ENCODE results near the gene B4GALT1.
"Not testable (repeated sequence)": the region's sequence is repeated elsewhere in the genome, so short reads cannot be mapped to it uniquely, and the experiment has no call there.

B4GALT1 gene

DNA sequence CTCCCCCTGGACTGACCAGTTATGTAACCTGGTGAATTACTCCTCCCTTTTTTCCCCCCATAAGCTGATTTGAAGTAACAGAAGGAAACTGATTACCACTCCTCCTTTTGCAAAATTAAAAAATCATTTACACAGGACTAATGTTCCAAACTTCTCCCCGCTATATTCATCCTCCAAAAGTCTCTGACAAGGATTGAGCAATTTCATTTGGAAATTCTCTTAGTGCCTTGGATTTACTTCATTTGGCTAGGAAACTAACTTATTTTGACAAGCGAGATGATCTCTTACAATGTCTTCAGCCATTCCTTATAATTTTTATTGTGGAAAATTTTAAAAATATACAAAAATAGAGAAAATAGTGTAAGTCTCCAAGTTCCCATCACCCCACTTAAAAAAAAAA is 15.4 kb upstream of the B4GALT1 start:
- no peak for DNase-seq

DNA sequence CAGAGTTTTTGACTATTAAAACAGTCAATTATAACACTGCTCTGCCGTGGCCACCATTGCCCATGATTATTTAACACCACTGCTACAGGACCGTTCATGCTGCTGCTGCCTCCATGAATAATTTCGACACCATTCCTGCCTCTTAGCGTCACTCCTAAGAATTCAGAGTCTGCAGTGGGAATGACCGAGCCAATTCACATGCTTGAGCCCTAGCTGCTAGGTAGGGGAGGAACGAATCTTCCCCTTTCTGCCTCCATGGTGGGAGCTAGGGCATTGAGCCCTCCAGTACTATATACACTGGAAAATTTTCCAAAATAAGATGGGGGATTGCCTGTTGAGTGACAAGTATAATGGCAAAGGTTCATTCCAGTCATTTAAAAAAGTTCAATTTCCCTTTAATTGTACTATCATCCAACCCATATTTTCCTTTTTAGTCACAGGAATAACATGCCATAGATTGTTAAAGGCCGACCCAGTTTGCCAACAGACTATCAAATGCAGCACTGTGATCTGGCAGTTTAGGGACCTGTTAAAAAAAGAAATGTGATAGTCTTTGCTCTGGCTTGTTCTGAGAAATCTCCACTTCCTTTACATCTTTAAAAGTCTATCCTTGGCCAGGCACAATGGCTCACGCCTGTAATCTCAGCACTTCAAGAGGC is 13.5 kb upstream of the B4GALT1 start:
- no peak for DNase-seq

DNA sequence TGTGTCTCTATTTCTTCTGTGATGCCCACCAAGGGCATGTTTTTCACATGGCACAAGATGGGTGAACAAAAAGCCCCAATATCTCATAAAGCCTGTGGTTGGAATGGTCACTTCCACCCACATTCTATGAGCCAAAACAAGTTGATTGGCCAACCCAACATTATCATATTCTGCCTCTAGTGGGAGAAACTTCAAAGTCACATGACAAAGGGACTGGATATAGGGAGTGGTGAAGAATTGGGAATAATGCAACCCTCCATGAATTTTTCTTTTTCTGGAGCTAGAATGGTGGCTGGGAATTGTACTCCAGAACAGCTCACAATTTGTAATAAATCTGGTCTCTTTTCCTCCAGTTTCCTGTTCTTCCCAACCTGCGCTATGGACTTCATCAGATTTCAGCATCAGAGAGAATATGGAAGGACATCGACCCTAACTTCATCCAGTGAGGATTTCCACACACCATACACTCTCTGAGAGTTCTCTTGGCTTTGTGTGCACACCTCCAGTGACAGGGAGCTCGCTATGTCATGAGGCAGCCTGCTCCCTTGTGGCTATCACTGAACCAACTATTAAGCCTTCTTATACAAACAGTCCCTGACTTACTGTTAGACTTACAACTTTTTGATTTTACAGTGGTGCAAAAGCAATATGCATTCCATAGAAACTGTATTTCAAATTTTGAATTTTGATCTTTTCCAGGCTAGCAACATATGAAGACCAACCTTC is 12.0 kb upstream of the B4GALT1 start:
- DNase-seq = no peak

DNA sequence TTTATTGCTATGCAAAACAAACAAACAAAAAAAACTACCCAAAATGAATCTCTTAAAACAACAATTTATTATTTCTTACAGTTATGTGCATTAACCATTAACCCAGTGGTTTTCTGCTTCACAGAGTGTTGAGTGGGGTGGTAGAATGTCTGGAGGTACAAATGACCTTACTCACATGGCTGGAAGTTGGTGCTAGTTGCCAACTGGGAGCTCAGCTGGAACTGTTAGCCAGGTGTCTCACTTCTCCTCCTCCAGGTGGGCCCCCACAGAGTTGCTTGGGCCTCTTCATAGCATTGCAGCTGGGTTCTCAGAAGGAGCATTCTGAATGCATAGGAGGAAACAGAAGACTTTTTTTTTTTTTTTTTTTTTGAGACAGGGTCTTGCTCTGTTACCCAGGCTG is 10.5 kb upstream of the B4GALT1 start:
- DNase-seq = no peak

DNA sequence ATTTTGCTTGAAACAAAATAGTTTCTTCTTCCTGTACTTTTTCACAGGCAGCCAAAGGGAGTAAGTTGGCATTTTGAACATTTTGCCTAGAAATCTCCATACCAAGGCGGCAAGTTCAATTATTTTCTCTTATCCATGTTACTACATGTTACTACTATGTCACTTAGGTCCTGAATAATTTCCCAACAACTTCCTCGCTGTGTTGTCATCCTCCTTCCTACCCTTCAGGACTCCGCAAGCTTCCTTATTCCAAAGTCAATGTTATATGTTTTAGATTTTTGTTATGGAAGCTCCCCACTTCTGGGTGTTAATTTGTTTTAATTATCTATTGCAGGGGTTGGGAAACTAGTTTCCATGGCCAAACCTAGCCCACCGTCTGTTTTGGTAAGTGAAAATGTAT is 9.9 kb upstream of the B4GALT1 start:
- DNase-seq = no peak

DNA sequence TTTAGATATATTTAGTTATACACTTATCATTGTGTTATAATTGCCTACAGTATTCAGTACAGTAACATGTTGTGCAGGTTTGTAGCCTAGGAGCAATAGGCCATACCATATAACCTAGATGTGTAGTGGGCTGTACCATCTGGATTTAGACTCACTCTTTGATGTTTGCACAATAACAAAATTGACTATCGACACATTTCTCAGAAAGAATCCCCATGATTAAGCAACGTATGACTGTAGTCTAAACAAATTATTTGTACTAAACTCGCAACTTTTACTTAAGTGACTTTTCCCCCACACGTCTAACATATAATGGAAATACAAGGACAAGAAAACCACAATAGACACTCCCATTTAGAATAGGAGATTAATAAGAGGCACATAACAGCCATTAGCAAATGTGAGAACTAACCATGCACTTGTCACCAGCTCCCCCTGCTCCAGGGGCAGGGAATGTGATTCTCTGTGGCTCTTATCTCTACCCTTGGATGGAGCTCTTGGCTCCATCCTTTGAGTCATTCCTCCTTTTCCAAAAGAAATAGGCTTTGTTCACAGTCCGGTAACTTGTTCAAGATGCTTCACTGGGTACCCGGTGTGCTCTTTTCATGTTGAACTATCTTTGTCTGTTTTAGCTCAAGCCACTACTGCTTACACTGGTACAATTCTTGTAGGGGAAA is 8.7 kb upstream of the B4GALT1 start:
- DNase-seq = no peak

DNA sequence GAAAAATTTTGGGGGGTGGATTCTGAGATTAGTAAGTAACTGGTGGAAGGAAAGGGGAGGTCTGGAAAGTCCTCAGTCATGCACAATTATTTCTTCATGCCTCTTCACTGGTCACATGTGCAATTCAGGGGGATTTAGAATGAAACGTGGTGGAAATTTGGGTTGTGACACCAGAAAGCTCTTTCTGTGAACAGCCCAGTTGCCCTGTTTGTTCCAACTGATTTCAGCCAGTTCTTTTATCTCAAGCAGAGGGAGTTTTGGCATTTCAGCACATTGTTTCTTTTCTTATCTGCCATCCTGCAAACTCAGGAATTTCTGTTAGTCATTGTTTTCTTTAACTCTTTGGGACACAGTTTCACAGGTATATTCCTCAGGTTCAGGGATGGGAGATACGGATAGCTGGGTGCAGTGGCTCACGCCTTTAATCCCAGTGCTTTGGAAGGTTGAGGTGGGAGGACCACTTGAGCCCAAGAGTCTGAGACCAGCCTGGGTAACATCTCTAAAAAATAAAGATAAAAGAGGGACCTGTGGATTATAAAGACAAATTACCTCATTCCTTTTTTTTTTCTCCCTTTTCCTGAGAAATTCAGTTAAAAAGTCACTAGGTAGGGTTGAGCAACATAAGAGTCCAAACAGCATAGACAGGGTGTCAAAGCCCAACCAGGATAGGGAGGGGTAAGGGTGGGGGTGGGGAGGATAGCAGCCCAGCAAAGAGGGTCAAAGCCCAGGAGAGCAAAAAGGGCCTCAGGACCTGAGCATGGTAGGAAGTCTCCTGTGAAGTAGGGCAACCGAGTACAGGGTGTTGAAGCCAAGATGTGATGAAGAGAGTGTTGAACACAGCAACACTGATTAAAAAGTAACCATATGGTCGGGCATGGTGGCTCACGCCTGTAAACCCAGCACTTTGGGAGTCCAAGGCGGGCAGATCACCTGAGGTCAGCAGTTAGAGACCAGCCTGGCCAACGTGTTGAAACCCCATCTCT is 5.4 kb upstream of the B4GALT1 start:
- no peak for DNase-seq

DNA sequence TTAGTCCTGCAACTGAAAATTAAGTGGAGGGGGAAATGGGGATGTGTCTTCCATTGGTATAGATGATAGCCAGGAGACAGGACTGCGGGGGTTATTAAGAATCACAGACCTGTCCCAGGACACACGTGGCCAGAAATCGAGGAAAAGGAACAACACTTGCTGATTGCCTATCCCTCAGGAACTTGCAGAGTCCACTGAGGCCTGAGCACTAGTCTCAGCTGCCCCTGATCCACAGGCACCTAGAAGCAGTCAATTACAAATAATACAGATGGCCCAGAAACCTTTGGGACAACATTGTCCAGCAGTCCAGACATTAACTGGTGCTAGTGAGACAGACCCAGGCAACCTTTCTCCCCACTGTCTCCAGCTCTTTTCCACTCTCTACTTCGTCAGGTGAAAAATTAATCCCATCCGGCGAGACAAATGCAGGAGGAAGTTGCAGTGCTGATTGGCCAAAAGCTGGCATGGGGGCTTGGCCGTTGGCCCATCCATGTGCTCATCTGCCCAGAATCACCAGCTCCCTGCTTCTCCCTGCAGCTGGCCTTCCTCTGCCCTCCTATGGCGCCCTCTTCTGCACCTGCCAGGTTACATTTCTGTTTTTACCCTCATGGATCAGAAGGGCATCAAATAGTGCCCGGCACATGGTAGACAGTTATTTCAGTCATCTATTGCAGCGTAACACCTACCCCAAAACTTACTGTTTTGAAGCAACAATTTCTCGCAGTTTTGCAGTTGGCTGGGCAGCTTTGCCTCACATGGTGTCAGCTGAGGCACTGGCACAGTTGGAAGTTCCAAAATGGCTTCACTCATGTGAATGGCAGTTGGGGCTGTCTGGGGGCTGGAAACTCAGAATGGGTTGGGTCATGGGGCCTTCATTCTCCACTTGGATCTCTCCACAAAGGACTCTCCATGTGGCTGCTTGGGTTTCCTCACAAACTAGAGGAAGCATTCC is 3.6 kb upstream of the B4GALT1 start:
- peak; percentile 37 to 38 for DNase-seq

DNA sequence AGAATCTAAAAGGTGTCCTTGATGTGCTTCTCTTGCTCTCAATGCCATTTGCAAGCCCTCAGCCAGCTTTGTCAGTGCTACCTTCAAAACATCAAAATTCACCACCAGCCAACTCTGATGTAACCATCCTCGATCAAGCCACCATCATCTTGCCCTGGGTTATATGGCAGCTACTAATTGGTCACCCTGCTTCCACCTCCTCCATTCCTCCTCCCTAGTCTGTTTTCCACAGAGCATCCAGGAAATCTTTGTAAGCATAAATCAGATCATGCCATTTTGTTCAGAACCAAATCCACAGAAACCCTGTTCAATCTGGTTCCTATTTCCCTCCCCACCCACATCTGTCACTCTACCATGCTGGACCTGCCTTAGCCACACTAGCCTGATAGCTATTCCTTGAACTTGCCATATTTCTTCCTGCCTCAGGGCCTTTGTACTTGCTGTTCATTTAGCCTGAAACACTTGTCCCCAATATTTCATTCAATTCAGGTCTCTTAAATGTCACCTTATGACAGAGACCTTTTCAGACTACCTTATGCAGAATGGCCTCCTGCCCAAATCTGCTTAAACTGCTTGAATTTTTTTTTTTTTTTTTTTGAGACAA is 1.9 kb upstream of the B4GALT1 start:
- DNase-seq = no peak

DNA sequence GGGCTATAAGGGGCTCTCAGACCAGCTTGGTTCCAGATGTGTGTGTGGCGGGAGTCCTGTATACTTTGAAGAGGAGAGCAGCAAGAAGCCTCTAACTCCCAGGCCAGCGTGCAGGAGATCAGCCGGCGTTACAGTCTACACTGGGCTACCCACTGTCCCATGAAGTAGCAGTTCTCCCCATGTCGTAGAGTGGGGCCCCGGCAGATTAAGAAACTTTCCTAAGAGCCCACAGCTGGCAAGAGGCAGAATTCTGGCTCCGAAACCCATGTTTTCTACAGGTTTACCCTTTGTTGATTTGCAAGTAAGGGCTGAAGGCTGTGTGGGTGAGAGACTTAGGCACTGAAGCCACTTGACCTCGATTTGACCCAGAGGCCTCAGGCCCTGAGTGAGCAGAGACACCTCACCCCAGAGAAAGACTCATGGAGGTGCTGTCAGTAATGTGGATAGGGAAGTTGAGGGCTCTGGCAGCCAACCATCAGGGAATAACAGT is 881 bp upstream of the B4GALT1 start:
- DNase-seq = no peak

DNA sequence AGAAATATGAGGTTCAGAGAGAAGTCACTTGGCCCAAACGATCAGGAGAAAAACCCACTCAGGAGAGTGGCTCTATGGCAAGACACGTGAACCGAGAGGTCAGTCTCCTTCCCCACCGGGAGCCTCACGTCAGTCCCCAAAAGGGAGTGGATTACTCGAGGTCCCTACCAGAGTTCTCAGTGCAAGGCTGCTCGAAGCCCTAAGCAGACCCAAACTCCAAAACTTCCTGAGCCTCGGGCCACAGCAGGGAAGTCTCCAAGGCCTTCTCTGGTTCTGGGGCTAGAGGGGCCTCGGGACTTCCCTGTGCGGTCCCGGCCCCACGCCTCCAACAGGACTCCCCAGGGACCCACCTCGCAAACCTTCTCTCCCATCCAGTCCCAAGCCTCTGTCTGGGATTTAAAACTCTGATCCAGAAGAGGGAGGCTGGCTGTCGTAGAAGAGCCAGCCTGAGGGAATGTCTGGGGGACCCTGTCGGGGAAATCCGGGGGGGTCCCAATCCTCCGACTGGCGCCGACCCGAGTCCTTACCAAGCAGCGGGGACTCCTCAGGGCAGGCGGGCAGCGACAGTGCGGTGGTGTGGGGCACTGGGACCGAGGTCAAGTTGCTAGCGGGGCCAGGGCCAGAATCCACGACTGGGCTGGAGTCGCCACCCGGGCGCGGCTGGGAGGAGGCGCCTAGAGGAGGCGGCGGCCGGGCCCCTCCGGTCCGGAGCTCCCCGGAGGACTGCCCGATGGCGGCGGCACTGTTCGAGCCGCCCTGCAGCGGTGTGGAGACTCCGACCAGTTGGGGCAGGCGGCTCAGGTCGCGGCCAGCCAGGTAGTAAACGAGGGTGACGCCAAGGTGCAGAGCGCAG is 679 bp downstream of the B4GALT1 start:
- DNase-seq = peak in 1 of 2 experiments; percentile 29

DNA sequence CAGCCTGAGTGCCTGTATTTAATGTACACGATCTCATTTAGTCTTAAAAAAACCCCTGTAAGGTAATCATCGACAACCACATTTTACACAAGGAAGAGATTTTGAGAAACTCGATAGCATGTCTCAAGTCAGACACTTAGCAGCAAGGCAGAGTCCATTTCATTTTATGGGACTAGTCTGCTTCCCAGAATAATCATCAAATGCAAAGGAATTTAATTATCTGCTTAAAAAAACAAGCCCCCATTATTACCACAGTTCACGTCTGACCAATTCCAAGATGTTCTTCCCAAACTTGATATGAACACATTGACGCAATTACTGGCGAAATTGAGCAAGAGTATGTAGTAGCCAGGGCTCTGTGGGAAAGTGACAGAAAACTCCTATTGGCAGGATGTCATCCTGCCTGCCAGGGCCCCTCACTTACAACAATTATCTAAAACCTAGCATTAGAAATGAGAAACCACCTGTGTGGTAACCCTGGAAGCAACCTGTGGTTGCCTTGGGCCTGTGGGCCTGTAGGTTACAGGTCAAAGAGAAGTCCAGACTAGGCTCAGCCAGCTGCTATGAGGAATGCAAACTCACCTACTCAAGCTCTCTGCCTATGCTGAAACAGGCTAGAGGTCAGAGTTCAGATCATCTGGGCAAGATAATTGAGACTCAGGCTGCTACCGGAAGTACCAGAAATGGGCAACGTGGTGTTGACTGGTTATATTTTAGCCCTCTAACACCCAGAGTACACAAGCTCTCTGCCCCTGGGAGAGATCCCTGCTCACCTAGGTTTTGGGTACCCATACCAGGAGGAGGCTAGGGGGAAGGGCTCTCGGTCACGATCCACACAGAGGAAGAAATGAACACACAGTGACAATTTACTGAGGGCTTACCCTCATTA is 1.6 kb downstream of the B4GALT1 start:
- peak in 1 of 2 experiments; percentile 13 for DNase-seq

DNA sequence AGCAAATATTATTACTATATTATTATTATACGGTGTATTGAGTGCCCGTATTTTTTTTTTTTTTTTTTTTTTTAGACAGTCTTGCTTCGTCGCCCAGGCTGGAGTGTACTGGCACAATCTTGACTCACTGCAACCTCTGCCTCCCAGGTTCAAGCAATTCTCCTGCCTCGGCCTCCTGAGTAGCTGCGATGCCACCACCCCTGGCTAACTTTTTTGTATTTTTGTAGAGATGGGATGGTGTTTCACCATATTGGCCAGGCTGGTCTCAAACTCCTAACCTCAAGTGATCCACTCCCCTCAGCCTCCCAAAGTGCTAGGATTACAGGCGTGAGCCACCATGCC is 2.2 kb downstream of the B4GALT1 start:
- DNase-seq = not testable (repeated sequence)

DNA sequence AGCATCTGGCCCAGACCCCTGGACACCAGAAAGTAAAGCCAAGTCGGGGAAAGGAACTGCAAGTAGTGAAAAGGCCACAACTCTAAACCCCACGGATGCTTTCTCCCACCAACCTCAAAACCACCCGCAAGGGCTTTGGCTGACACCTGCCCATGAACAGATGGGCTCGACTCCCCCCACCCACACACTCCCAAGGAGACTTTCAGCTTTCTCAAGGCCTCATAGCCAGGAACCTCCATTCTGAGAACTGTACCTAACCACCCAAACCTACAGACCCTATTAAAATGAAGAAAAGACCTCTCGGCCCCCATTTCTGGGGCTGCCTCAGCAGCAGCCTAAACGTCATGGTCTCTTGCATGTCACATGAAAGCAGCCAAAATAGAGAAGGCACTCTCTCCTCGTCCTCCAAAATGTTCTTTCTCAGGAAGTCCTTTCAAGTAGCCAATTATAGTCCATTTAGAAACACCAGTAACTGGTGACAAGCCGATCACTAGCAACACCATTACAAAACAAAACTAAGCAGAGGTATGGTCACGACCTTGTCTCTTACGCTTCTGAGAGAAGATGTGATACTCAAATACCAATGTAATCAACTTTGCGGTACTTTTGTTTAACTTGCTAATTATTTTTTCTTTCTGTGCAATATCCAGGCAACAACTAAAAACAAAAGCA is 2.9 kb downstream of the B4GALT1 start:
- DNase-seq = no peak

DNA sequence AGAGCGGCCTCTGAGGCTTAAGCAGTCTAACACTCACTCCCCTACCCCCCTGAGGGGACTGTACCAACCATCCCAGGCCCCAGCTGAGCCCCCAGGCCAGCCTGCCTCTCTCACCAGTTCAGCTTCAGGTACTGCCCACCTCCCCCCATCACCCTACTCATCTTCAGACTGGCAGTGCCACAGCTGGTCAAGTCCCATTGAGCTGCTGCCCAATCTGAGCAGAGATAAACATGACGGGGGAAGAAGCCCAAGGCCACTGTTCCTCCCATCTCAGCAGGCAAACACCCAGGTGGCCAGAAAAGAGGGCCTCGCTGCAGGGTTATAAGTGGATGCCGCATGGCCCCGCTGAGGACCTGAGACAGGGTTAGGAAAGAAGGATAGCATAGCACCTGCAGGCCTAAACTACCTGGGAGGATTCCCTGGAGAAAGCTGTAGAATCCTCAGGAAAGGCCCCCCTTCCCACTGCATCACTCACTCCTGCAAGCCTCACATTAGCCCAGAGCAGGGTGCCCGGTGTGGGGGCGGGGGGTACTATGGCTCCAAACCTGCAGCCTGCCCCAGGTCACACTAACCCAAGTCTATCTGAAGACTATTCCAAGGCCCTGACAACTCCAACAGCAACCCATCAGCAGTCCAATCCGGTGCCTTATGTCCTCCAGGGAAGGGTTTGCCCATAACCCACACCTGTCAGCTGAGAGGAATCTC is 3.6 kb downstream of the B4GALT1 start:
- DNase-seq = no peak

DNA sequence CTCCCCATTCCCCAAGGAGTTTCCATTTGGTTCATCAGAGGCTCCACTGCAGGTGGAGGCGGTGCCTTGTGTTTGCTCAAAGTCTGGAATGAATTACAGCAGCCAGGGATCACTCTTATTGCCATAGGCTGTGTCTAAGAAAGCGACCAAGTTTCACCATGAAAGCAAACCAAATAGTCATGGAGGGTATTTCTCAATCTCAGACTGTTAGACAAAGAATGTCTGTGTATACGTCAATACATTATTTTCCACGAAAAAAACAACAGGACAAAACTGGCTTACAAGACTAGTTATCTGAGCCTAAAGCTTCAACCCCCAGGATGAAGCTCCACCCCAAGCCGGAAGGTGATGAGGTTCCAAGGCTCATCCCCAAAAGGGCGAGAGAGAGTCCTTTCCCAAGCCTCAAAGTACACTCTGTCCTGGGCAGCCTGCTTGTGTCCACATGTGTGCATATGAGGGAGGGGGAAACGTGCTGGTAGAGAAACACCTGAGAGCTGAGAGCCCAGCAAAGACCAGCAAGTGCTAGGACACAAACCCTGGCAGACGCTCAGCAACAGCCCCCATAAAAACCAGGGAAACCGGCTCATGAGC is 4.3 kb downstream of the B4GALT1 start:
- DNase-seq = no peak

DNA sequence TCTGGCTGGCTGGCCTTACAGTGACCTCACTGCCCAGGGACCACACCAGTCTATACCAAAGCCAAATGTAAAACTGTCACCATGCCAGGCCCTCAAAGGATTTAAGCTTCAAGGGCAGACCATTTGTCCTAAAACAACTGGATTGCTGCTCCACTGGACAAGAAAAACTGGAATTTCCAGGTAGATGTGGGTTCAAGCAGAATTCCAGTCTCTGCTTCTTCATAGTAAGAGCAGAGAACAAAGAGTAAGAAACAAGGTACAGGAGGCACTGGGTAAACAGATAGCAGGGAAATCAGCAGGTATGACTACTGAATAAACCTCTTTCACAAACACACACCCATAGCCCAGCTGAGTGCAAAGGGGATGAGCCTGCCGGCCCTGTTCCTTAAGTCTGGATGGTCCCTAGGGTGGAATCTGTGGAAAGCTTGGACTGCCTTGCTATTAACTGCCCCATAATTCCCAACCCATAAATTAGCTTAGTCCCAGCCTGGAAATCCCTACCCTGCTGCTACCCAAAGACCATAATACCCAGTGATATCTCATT is 5.5 kb downstream of the B4GALT1 start:
- no peak for DNase-seq

Data from stimulated activated CD4-positive, alpha-beta T cell treated with anti-CD3 and anti-CD28 coated beads, Interleukin-4, amount 100 ng/mL, for 4 hours (primary cell).